NCI-H82 (cell line): ENCODE results near the gene TRAK1.
A peak's percentile ranks its signal among the peaks of the same experiment; 100 is the strongest.
"Not testable (repeated sequence)": the region's sequence is repeated elsewhere in the genome, so short reads cannot be mapped to it uniquely, and the experiment has no call there.

ENCODE experiments used
- DNase-seq: peaks from one replicate; lab custom pipeline; 2025; lab: John Stamatoyannopoulos, UW

TRAK1 gene

GRCh38 chr3:42096796-42097565 is 5.8 kb downstream of the TRAK1 start:
- no peak for DNase-seq

- no peak for DNase-seq
Observed at GRCh38 chr3:42097566-42097946, 6.4 kb downstream of the TRAK1 start.

- DNase-seq = no peak
Observed at GRCh38 chr3:42098171-42098570, 7.0 kb downstream of the TRAK1 start.

- DNase-seq = no peak
Observed at GRCh38 chr3:42099020-42099765, 8.0 kb downstream of the TRAK1 start.

GRCh38 chr3:42101048-42101447 is 9.9 kb downstream of the TRAK1 start:
- DNase-seq = no peak

GRCh38 chr3:42101481-42101880 is 10.3 kb downstream of the TRAK1 start:
- DNase-seq = no peak

- DNase-seq = no peak
Observed at GRCh38 chr3:42102571-42102970, 11.4 kb downstream of the TRAK1 start.

- not testable (repeated sequence) for DNase-seq
Observed at GRCh38 chr3:42103921-42104665, 12.9 kb downstream of the TRAK1 start.

GRCh38 chr3:42105994-42106393 is 14.8 kb downstream of the TRAK1 start:
- DNase-seq = not testable (repeated sequence)

- DNase-seq = no peak
Observed at GRCh38 chr3:42106646-42107045, 15.5 kb downstream of the TRAK1 start.

- no peak for DNase-seq
Observed at GRCh38 chr3:42110631-42111030, 19.5 kb downstream of the TRAK1 start.

GRCh38 chr3:42114130-42114725 is 23.1 kb downstream of the TRAK1 start:
- no peak for DNase-seq

GRCh38 chr3:42115215-42115614 is 24.1 kb downstream of the TRAK1 start:
- DNase-seq = no peak

- DNase-seq = no peak
Observed at GRCh38 chr3:42115946-42116345, 24.8 kb downstream of the TRAK1 start.

GRCh38 chr3:42116466-42116865 is 25.3 kb downstream of the TRAK1 start:
- no peak for DNase-seq

- DNase-seq = no peak
Observed at GRCh38 chr3:42117175-42118008, 26.2 kb downstream of the TRAK1 start.

GRCh38 chr3:42118762-42119361 is 27.7 kb downstream of the TRAK1 start:
- peak; percentile 65 for DNase-seq

- no peak for DNase-seq
Observed at GRCh38 chr3:42119561-42120355, 28.6 kb downstream of the TRAK1 start.

- no peak for DNase-seq
Observed at GRCh38 chr3:42120866-42121265, 29.7 kb downstream of the TRAK1 start.
